Endothelial cell of umbilical vein (primary cell): ENCODE results near the gene RHEBL1. TPM values are rescaled to one million over a fixed set of nuclear protein-coding genes. Genes with fewer than 3 reads are reported as not detected.

Source experiments
- BruUV-seq: library from RNA; stranded (reverse); fragments of 400-500 nt; replicated peaks from 2 replicates; lab custom pipeline; 2021; lab: Mats Ljungman, UMichigan
- CTCF ChIA-PET: fragments of 300-600, 350-600 bp; sonication (Branson Sonifier 250); formaldehyde crosslinking; loops from one replicate; lab custom pipeline; 2021; ENCODE audit warnings: antibody characterized with exemption, inconsistent platforms; lab: Charles Lee
- POLR2A ChIA-PET: fragments of 300-600, 350-600 bp; sonication (Branson Sonifier 250); formaldehyde crosslinking; loops from one replicate; lab custom pipeline; 2021; ENCODE audit warnings: antibody characterized with exemption, inconsistent platforms; lab: Charles Lee
- DNase-seq: peaks from one replicate; pipeline ENCODE4 v3.0.0-alpha.2; 2011; ENCODE audit warnings: low read depth, low spot score
- FAIRE-seq: peaks from 2 replicates; lab custom pipeline; 2011; peaks lifted over from hg19 to GRCh38; lab: Jason Lieb, UNC
- H2AFZ ChIP-seq: 2 replicates; pipeline ENCODE4 v1.6.0; 2012; ENCODE audit warnings: low read depth, low read length, control low read depth, inconsistent platforms
- H3K27ac ChIP-seq: 2 replicates; pipeline ENCODE4 v1.5.1; 2011; ENCODE audit warnings: low read depth, mild to moderate bottlenecking, control low read depth, low read length, moderate library complexity; ENCODE audit not compliant: insufficient read depth
- H3K27me3 ChIP-seq, 2 experiments: 2 replicates each; pipeline versions ENCODE4 v1.6.0 to v1.6.1; 2011; ENCODE audit warnings: low read length in 2 of 2, mixed read lengths in 1 of 2; ENCODE audit not compliant: control insufficient read depth in 2 of 2, insufficient read depth in 2 of 2
- H3K36me3 ChIP-seq, 2 experiments: 2 replicates in 1 of 2; 3 replicates in 1 of 2; pipeline ENCODE4 v1.5.1; 2011; ENCODE audit warnings: low read length in 2 of 2, mild to moderate bottlenecking in 1 of 2, moderate library complexity in 1 of 2; ENCODE audit not compliant: control insufficient read depth in 2 of 2, insufficient read depth in 2 of 2; ENCODE audit errors: extremely low read depth in 1 of 2
- H3K4me1 ChIP-seq: 3 replicates; pipeline ENCODE4 v1.5.1; 2011; ENCODE audit warnings: mild to moderate bottlenecking, low read length; ENCODE audit not compliant: control insufficient read depth, insufficient read depth; ENCODE audit errors: extremely low read depth
- H3K4me2 ChIP-seq: 2 replicates; pipeline ENCODE4 v1.6.1; 2011; ENCODE audit warnings: low read length, control low read depth, mixed read lengths; ENCODE audit not compliant: insufficient read depth
- H3K4me3 ChIP-seq, 3 experiments: fragments of 200-600 bp in 1 of 3; sonication (generic), shearing (Covaris generic) in 1 of 3; replicated peaks in 1 of 3; 2 replicates each; pipeline ENCODE4 v1.5.1; 2011 to 2016; ENCODE audit warnings: control low read depth in 3 of 3, low read length in 3 of 3, mild to moderate bottlenecking in 2 of 3, inconsistent platforms in 1 of 3, low read depth in 1 of 3, moderate library complexity in 1 of 3; ENCODE audit not compliant: insufficient read depth in 1 of 3
- H3K79me2 ChIP-seq: 2 replicates; pipeline ENCODE4 v1.6.0; 2012; ENCODE audit warnings: low read length, inconsistent platforms; ENCODE audit not compliant: control insufficient read depth, insufficient read depth
- H3K9ac ChIP-seq: replicated peaks from 2 replicates; pipeline ENCODE3; 2011; ENCODE audit warnings: low read length, control low read depth; ENCODE audit not compliant: insufficient read depth; ENCODE audit errors: extremely low read depth
- H3K9me1 ChIP-seq: replicated peaks from 3 replicates; pipeline ENCODE4 v1.6.0; 2011; ENCODE audit warnings: mild to moderate bottlenecking, low read length; ENCODE audit not compliant: control insufficient read depth, insufficient read depth; ENCODE audit errors: extremely low read depth
- H3K9me3 ChIP-seq: replicated peaks from 2 replicates; pipeline ENCODE4 v1.5.1; 2012; ENCODE audit warnings: low read length, inconsistent platforms; ENCODE audit not compliant: control insufficient read depth, insufficient read depth
- H4K20me1 ChIP-seq: replicated peaks from 2 replicates; pipeline ENCODE3; 2011; ENCODE audit warnings: mild to moderate bottlenecking, low read length; ENCODE audit not compliant: control insufficient read depth, insufficient read depth; ENCODE audit errors: extremely low read depth
- CTCF ChIP-seq, 2 donors: IDR thresholded peaks; 1 replicate in 1 of 2; 2 replicates in 1 of 2; pipeline ENCODE4 v1.5.1; 2011; ENCODE audit warnings: low read length in 2 of 2, mild to moderate bottlenecking in 2 of 2, moderate library complexity in 2 of 2, control low read depth in 1 of 2, inconsistent platforms in 1 of 2, low read depth in 1 of 2; ENCODE audit not compliant: insufficient read depth in 1 of 2; ENCODE audit errors: extremely low read depth in 1 of 2
- EZH2 ChIP-seq: IDR thresholded peaks from 2 replicates; pipeline ENCODE4 v1.6.1; 2012; ENCODE audit warnings: borderline replicate concordance, low read depth, mild to moderate bottlenecking, moderate library complexity, low read length, inconsistent platforms; ENCODE audit not compliant: severe bottlenecking
- FOS ChIP-seq: IDR thresholded peaks from 2 replicates; pipeline ENCODE4 v1.6.1; 2011; ENCODE audit warnings: mild to moderate bottlenecking, low read length, moderate library complexity, borderline replicate concordance; ENCODE audit not compliant: insufficient read depth
- GATA2 ChIP-seq: IDR thresholded peaks from 2 replicates; pipeline ENCODE4 v1.7.0; 2011; ENCODE audit warnings: low read depth, mild to moderate bottlenecking, moderate library complexity, mixed read lengths, low read length; ENCODE audit not compliant: insufficient read length, insufficient read depth
- JUN ChIP-seq: IDR thresholded peaks from 2 replicates; pipeline ENCODE4 v1.6.1; 2011; ENCODE audit warnings: borderline replicate concordance, low read depth; ENCODE audit not compliant: insufficient read length, insufficient read depth
- MAX ChIP-seq: IDR thresholded peaks from 2 replicates; pipeline ENCODE4 v1.6.1; 2011; ENCODE audit not compliant: insufficient read depth, insufficient read length
- MYC ChIP-seq: IDR thresholded peaks from one replicate; pipeline ENCODE4 v1.6.1; 2011; ENCODE audit warnings: mild to moderate bottlenecking, low read depth, low read length
- POLR2A ChIP-seq: IDR thresholded peaks from 2 replicates; pipeline ENCODE4 v1.6.1; 2012; ENCODE audit warnings: low read depth, mild to moderate bottlenecking, control low read depth, low read length
- POLR2AphosphoS5 ChIP-seq: IDR thresholded peaks from 2 replicates; pipeline ENCODE4 v1.6.1; 2012; ENCODE audit warnings: low read depth, mild to moderate bottlenecking, control low read depth, low read length, moderate library complexity; ENCODE audit not compliant: insufficient read depth
- dilution Hi-C: fragments of 300-500 bp; cut with MboI; formaldehyde crosslinking; loops from one replicate; pipeline ENCODE4 v1.15.0; 2019; ENCODE audit warnings: low sequenced_read_pairs; ENCODE audit not compliant: extremely low pct_ligation_motif_present
- intact Hi-C: fragments of 100-400 bp; cut with micrococcal nuclease; formaldehyde crosslinking; loops from one replicate; pipeline ENCODE4 v1.10.0; 2022
- polyA plus RNA-seq, 4 experiments: library from polyadenylated mRNA; depleted of rRNA in 3 of 4; stranded (reverse) in 3 of 4; unstranded in 1 of 4; fragments of >200 nt; gene quantifications; 2 replicates each; pipeline versions ENCODE4 v1.2.1 to v1.2.3, GENCODE V29; 2011 to 2012; ENCODE audit warnings: missing spikeins in 1 of 4
- total RNA-seq: library from RNA; stranded (reverse); gene quantifications from 2 replicates; pipeline ENCODE4 v1.2.3, GENCODE V29; 2021

The RHEBL1 gene
- total and polyA plus RNA-seq, 2 donors (not counting 3 experiments of a cell fraction or from before 2014, with no cell fraction given), result 2.6 to 2.7 TPM

- intact Hi-C loops (loop anchor here (1.0 to 2.0 kb wide), 4 partner anchors 10 to 147 kb away; partner anchors contain the start of gene TUBA1B), dilution Hi-C loops (no loop called here)
- ChIA-PET CTCF (interaction anchor here (0.6 to 6.5 kb wide), 29 partner anchors 9 to 259 kb away, joined by 3 to 248 read pairs (median 7); partner anchors contain the start of genes LMBR1L, RHEBL1, TUBA1A and TUBA1B), POLR2A (interaction anchor here (0.6 to 1.5 kb wide), 8 partner anchors 10 to 100 kb away, joined by 3 to 12 read pairs (median 4); partner anchors contain the start of genes RHEBL1 and TUBA1B)
- Histone ChIP-seq H3K9ac (no peak overlapping the region), H3K36me3 (no peaks in the 10 kb centered on the region), H3K4me3 (no peak overlapping the region), H2AFZ (peak overlapping the region; percentile 64), H3K9me1 (no peaks in the 10 kb centered on the region), H3K4me1 (peaks cover 39% of the 10 kb centered on the region), H3K79me2 (no peaks in the 10 kb centered on the region), H3K9me3 (no peaks in the 10 kb centered on the region), H4K20me1 (no peaks in the 10 kb centered on the region), H3K27ac (no peak overlapping the region), H3K27me3 (no peaks in the 10 kb centered on the region), H3K4me2 (peak overlapping the region; percentile 18)
- FAIRE-seq, result peak; percentile 99
- BruUV-seq, result no TSS peak
- DNase-seq, result peak; percentile 91
- TF ChIP-seq FOS (peak; percentile 31), POLR2A (no peak), POLR2AphosphoS5 (peak; percentile 38), CTCF (IDR thresholded peaks at IDR 0.05; ENCODE audit: extremely low read depth in 1 of 2, insufficient read depth in 1 of 2, low read depth in 1 of 2, low read length in 2 of 2) (peak; percentile 90 to 95), GATA2 (no peak), EZH2 (no peak), MAX (no peak), JUN (no peak), MYC (no peak)
Measured at GRCh38 chr12:49088150-49088931, 18.6 kb upstream of the RHEBL1 start.
